Right lobe of liver (tissue), 6 donors: ENCODE results near the gene ECD. TPM values are rescaled to one million over a fixed set of nuclear protein-coding genes. Genes with fewer than 3 reads are reported as not detected.

Source experiments
- ATAC-seq, 4 donors: fragments of 200-7000 bp; cut with Tn5 transposase; one replicate each; pipeline ENCODE4 v1.9.1; 2020; ENCODE audit warnings: mild to moderate bottlenecking in 4 of 4, moderate library complexity in 4 of 4
- DNase-seq, 3 donors: peaks; one replicate each; pipeline ENCODE4 v3.0.0-alpha.2; 2020
- H3K27ac ChIP-seq, 3 donors: fragments of 200-600 bp; one replicate each; pipeline ENCODE4 v1.8.0; 2022
- H3K27me3 ChIP-seq, 2 donors: fragments of 200-600 bp; one replicate each; pipeline ENCODE4 v1.8.0; 2022
- H3K36me3 ChIP-seq, 4 donors: fragments of 200-600 bp; sonication (generic) in 1 of 4; one replicate each; pipeline versions ENCODE4 v1.5.1 to v1.8.0; 2017 to 2022; ENCODE audit warnings: control low read depth in 1 of 4
- H3K4me1 ChIP-seq, 4 donors: fragments of 200-600 bp; sonication (generic) in 1 of 4; one replicate each; pipeline versions ENCODE4 v1.5.1 to v1.8.0; 2017 to 2022; ENCODE audit warnings: control low read depth in 1 of 4
- H3K4me3 ChIP-seq, 3 donors: fragments of 200-600 bp; one replicate each; pipeline ENCODE4 v1.8.0; 2022
- H3K9me3 ChIP-seq, 4 donors: fragments of 200-600 bp; sonication (generic) in 1 of 4; one replicate each; pipeline versions ENCODE4 v1.5.1 to v1.8.0; 2017 to 2022; ENCODE audit warnings: control low read depth in 1 of 4
- CTCF ChIP-seq, 4 donors: fragments of 200-600 bp in 3 of 4; fragments of 450-650 bp in 1 of 4; IDR thresholded peaks; one replicate each; pipeline versions ENCODE4 v1.5.1 to v1.8.0; 2016 to 2022; ENCODE audit warnings: antibody characterized with exemption in 4 of 4, mild to moderate bottlenecking in 2 of 4
- POLR2A ChIP-seq: fragments of 450-650 bp; IDR thresholded peaks from one replicate; pipeline ENCODE4 v1.6.1; 2017; ENCODE audit warnings: antibody characterized with exemption, mild to moderate bottlenecking
- WGBS: methylation state at CpG from one replicate; pipeline ENCODE4 v1.1.6; 2018; ENCODE audit warnings: low coverage, low lambda C conversion rate; ENCODE audit not compliant: insufficient coverage; ENCODE audit errors: missing lambda C conversion rate; 5-methylcytosine and 5-hydroxymethylcytosine counted together
- intact Hi-C, 2 donors: fragments of 100-400 bp; cut with DNase I; formaldehyde crosslinking; loops; one replicate each; pipeline versions ENCODE4 v1.11.2 to v1.14.1; 2022
- total RNA-seq, 6 experiments: library from RNA; depleted of rRNA in 2 of 6; stranded (reverse); fragments of >200 nt in 2 of 6; fragmentation: NEBNext Ultra II Directional in 3 of 6; extraction: Animal tissue kit (Norgen Biotek cat#: 25700) in 3 of 6; gene quantifications; one replicate each; pipeline versions ENCODE4 v1.1.0 to v1.2.4, GENCODE V29; 2016 to 2023
- donor health status: DM: no; HTN: yes; CAD: no.
- donor health status: DM: no; HTN: no; CAD: no.
- donor health status: DM: no; HTN: no; CAD: no.
- donor health status: DM: no; HTN: yes; CAD: no.
- donor health status: DM: no; HTN: yes; CAD: no.

The ECD gene
- total RNA-seq, 6 experiments from 2014 or later = 8.8 to 21.2 (median 11.7) TPM

- Histone ChIP-seq H3K9me3 (no peaks in the 10 kb centered on the region), H3K36me3 (peaks cover 0 to 83% (median 15%) of the 10 kb centered on the region in 4 donors), H3K4me3 (no peak overlapping the region), H3K4me1 (peaks cover 0 to 3% (median 0%) of the 10 kb centered on the region in 4 donors), H3K27me3 (no peaks in the 10 kb centered on the region), H3K27ac (no peak overlapping the region)
- 78% methylated on average over 2 of the region's 2 CpGs for WGBS
- intact Hi-C loops = no loop called here
- ATAC-seq (no peak), DNase-seq (no peak)
- TF ChIP-seq CTCF (IDR thresholded peaks at IDR 0.05) (no peak), POLR2A (no peak)
Measured at GRCh38 chr10:73139251-73139650, 28.6 kb downstream of the ECD start.

- Histone ChIP-seq H3K4me1 (peaks cover 0 to 28% (median 9%) of the 10 kb centered on the region in 4 donors), H3K36me3 (peaks cover 0 to 71% (median 16%) of the 10 kb centered on the region in 4 donors), H3K27me3 (no peaks in the 10 kb centered on the region), H3K27ac (no peak overlapping the region), H3K4me3 (no peak overlapping the region), H3K9me3 (no peaks in the 10 kb centered on the region)
- no peak for ATAC-seq
- WGBS = 62% methylated on average over 2 of the region's 2 CpGs
- DNase-seq = no peak
- intact Hi-C loops = no loop called here
- TF ChIP-seq POLR2A (no peak), CTCF (IDR thresholded peaks at IDR 0.05) (no peak)
Measured at GRCh38 chr10:73136627-73137026, 31.2 kb downstream of the ECD start.

GRCh38 chr10:73134727-73135126 is 33.1 kb downstream of the ECD start:
- no peaks in the 10 kb centered on the region for H3K9me3 ChIP-seq
- ATAC-seq (no peak), DNase-seq (no peak)
- no peaks in the 10 kb centered on the region for H3K27me3 ChIP-seq
- H3K4me1 ChIP-seq = peaks cover 0 to 34% (median 11%) of the 10 kb centered on the region in 4 donors
- 87% methylated on average over 3 of the region's 3 CpGs for WGBS
- H3K27ac ChIP-seq = no peak overlapping the region
- peaks cover 0 to 62% (median 16%) of the 10 kb centered on the region in 4 donors for H3K36me3 ChIP-seq
- intact Hi-C loops = no loop called here
- no peak for TF ChIP-seq POLR2A
- no peak for TF ChIP-seq CTCF (IDR thresholded peaks at IDR 0.05)
- H3K4me3 ChIP-seq = no peak overlapping the region

GRCh38 chr10:73131913-73132686 is 35.7 kb downstream of the ECD start:
- intact Hi-C loops = no loop called here
- peaks cover 0 to 42% (median 11%) of the 10 kb centered on the region in 4 donors for H3K36me3 ChIP-seq
- WGBS = 20% methylated on average over 2 of the region's 2 CpGs

More at GRCh38 chr10:73131913-73132686, 35.7 kb downstream of the ECD start:
- DNase-seq = peak in 2 of 3 donors; percentile 45 to 56
- H3K4me3 ChIP-seq = no peak overlapping the region
- peak; percentile 85 to 92 (median 90) for ATAC-seq
- H3K4me1 ChIP-seq = peaks cover 0 to 34% (median 11%) of the 10 kb centered on the region in 4 donors
- H3K9me3 ChIP-seq = no peaks in the 10 kb centered on the region
- no peaks in the 10 kb centered on the region for H3K27me3 ChIP-seq
- no peak for TF ChIP-seq CTCF (IDR thresholded peaks at IDR 0.05)
- no peak for TF ChIP-seq POLR2A
- peak overlapping the region; percentile 52 to 67 (median 58) for H3K27ac ChIP-seq
